GM19239 (cell line): ENCODE results near the gene PLA2G15.

Experiments
- DNase-seq: peaks from one replicate; pipeline ENCODE4 v3.0.0; 2011; ENCODE audit warnings: low spot score; ENCODE audit not compliant: insufficient read length
- FAIRE-seq: peaks from 2 replicates; lab custom pipeline; 2011; peaks lifted over from hg19 to GRCh38; lab: Jason Lieb, UNC

PLA2G15 gene

DNA sequence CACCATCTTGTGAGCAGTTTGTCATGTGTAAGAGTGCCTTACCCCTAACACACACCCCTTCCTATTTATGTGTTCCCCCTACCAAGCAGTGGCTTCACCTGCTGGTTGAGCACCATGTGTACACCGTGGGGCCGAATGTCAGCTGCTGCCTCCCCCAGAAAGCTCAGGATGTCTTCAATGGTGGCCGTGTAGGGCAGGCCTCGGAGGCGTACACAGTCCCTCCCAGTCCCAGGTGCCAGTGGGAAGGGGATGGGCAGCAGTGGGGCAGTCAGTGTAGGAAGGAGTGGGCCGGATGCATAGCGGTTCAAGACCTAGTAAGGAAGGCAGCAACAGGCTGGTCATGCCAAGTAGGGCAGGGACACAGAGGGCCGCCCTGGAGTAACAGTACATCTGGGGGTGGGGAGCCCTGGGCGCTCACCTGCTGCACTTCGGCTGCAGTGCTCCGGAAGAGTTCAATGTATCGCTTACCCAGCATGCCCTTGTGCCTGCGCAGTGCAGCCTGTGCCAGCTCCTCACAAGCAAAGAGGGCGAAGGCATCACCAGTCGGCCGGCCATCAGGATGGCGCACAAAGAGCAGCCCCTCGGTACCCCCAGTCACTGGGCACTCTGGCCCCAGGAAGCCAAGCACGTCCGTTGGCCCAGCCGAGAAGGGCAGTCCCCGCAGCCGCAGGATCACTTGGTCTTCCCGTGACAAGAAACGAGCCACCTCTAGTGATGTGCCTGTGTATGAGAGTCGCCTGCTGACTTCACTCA lies 13.6 kb upstream of the PLA2G15 start:
- FAIRE-seq, result no peak

DNA sequence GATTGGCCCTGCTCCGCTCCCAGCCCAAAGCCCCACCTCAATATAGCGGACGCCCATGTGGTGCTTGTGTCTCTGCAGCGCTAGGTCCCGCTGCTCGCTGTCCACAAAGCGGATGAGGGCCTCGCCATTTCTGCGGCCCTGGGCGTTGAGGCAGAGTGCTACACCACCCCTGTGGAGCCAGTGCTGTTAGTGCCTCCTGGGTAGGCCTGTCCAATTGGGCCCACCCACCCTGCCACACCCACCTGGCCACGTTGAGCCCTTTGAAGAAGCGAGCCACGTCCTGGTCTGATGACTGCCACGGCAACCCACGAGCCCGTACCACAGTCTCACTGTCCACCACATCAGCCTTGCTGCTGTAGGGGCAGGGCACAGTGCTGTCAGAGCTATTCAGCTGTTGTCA lies 12.8 kb upstream of the PLA2G15 start:
- DNase-seq (no peak), FAIRE-seq (no peak)

More for the DNA sequence above, 13.6 kb upstream of the PLA2G15 start:
- DNase-seq, result no peak

DNA sequence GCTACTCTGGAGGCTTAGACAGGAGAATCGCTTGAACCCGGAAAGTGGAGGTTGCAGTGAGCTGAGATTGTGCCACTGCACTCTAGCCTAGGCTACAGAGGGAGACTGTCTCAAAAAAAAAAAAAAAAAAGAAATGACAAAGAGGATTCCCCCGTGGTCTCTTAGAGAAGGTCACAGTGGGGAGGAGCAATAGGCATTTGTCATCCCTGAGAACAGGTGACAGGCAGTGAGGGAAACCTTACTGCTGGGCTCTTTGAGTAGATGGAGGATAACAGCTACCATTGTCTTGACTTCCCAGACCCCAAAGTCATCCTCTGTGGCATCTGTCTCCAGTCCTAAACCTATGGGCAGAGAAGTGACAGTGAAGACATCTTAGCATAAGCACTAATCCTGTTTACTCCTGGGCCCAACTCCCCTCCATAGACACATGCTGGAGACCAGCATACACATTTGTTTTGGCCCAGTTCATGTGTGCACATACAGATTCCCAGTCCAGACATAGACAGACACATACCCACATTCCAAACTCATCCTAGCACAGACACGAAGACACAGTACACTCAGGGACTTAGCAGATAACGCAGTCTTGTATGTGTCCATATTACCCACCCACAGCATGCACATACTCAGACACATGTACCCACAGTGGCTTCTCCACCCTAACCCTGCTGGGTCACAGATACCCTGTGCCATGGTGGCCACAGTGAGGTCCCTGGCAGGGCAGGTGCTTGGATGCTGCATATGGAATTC lies 11.9 kb upstream of the PLA2G15 start:
- FAIRE-seq, result no peak

DNA sequence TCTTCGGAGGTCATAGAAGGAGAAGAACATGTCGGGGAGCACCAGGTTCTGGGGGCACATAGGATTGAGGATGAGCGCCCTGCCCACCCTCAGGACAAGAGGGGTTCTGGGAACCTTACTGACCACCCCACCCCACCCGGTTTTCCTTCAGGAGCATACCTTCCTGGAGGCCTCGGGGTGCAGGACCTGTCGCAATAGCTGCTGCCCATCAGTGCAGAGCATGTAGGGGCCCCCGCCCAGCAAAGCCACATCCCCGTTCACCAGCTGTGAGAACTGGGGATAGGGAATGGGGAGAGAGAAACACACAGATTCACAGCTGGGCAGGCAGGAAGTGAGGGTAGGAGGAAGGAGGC lies 11.4 kb upstream of the PLA2G15 start:
- FAIRE-seq, result no peak
- DNase-seq, result no peak

More for the DNA sequence above, 11.9 kb upstream of the PLA2G15 start:
- no peak for DNase-seq

DNA sequence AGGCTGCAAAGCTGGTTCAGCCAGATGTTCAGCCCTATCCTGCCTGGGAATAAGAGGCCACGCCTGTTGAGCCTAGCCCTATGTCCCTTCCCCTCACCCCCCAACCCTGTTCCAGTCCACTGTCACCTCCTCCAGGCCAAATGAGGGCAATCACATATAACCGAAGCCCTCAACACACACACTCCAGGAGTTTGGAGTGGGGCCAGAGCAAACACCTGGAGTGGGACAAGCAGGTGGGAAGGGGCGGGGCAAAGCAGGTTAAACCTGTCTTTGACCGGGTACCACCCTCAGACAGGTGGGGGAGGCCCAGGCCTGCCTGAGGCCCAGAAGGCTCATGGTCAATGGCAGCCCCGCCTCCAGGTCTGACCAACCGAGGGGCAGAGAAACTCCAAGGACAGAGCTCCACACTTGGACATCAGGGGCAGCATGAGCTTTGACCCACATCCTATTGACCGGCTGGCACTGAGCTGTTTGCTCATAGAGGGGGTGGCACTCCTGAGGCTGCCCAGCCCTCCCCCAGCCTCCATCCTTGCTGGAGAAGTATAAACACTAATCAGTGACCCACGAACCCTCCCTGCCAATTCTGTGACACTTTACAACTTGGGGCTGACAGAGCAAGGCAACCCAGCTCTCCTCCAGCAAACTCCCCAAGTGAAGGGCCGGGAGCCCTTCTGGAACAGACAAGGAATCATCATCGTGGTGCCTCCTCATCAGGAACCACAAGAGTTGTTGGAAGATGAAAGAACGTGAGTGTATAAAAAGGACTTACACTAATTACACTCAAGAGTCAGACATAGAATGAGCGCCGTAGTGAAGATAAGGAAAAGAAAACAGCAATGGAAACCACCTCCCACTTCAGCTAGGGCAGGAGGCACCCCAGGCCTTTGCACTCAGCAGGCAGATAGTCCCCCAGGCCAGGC lies 10.7 kb upstream of the PLA2G15 start:
- FAIRE-seq (no peak), DNase-seq (no peak)

DNA sequence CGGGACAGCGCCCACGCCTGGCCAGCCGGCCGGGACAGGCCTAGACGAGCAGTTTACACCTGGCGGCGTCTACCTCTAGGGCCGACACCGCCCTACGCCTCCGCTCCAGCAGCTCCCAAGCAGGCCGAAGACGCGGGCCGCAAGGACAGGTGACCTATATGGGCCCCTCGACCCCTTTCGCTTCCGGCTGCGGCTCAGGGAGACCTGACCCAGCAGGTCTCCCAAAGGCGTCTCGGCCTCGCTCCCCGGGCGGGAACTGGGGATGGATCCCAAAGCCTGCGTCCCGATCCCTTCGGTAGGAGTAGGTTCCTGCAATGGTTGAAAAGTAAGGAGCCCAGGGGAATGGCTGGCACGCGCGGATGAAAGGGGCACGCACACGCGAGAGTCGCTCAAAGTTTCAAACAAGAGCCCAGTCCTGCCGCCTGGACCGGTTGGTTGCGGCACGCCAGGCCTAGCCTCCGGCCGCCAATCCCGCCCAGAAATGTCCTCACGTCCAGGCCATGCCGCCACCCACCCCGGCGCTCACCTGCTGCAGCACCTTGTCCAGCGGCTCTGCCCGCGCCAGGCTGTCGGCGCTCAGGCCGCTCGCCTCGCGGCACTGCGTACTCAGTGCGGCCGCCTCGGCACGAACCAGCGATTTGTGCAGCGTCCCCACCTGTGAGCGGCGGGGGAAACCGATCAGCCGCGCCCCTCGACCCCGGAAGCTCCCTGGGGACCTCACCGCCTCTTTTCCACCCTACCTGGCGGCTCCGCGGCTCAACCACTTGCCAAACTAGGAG lies 9.9 kb upstream of the PLA2G15 start:
- FAIRE-seq (no peak), DNase-seq (no peak)

DNA sequence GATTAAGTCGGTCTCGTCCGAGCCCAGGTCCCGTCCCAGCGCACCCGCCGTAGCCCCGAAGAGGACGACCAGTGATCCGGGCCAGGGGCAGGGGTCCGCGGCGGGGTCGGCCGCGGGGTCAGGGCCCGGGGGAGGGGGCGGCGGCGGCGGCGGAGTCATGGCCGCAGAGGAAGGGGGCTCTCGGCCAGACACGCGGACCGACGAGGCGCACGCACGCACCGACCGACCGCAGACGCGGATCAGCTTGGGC lies 9.4 kb upstream of the PLA2G15 start, which contains the start of gene ESRP2:
TSS of gene ESRP2 (minus strand) at position 241 of the 250 bp plus-strand sequence. CDS start at position 159, 82 bp downstream.
- no peak for FAIRE-seq

DNA sequence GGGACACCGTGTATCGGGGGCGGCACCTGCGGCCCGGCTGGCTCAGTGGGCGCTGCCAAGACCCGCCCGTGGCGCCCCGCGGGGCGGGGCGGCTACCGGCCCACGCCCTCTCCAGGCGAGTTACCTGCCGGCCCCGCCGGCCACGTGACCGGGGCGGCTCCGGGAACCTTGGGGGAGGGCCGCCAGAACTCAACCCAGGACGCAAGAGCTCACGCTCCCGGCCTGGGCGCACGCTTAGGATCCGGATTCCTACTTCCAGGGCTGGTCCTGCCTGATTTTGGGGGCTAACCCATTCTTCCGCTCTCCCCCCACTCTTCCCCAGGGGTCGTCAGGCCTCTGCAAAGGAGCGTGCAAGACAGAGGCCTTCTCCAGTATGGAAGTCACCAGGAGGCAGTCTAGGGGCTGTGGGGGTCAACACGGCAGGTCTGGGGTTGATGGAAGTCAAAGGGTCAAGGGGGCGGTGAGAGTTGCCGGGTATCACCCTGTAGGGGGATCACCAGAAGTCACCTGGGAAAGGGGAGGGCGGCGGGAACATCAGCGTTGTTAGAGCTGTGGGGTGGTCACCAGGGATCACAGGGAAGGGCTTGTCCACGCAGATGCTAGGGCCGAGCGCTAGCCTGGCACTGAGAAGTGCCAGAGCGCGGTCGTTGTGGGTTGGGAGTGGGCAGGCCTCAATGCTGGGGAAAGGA lies 8.9 kb upstream of the PLA2G15 start:
- FAIRE-seq (peak; percentile 33), DNase-seq (peak; percentile 41)

More for the DNA sequence above, 9.4 kb upstream of the PLA2G15 start, which contains the start of gene ESRP2:
- no peak for DNase-seq

DNA sequence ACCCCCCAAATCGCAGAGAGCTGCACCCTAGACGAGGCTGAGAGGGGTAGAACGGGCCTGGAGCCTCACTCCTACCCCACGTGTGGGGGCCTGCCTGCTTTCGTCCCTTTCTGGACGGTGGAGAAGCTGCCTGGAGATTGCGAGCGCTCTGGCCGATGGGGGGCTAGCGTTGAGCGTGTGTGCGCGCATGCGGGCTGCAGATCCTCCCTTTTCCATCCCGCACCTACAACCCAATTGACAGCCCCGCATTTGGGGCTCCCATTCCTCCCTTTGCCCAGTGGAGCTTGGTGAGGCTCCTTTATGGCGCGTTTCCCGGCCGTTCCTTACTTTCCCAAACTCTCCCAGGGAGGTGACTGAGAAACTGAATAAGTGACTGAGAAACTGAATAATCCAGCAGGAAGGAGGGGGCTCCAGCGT lies 8.3 kb upstream of the PLA2G15 start:
- no peak for FAIRE-seq
- peak; percentile 51 for DNase-seq

DNA sequence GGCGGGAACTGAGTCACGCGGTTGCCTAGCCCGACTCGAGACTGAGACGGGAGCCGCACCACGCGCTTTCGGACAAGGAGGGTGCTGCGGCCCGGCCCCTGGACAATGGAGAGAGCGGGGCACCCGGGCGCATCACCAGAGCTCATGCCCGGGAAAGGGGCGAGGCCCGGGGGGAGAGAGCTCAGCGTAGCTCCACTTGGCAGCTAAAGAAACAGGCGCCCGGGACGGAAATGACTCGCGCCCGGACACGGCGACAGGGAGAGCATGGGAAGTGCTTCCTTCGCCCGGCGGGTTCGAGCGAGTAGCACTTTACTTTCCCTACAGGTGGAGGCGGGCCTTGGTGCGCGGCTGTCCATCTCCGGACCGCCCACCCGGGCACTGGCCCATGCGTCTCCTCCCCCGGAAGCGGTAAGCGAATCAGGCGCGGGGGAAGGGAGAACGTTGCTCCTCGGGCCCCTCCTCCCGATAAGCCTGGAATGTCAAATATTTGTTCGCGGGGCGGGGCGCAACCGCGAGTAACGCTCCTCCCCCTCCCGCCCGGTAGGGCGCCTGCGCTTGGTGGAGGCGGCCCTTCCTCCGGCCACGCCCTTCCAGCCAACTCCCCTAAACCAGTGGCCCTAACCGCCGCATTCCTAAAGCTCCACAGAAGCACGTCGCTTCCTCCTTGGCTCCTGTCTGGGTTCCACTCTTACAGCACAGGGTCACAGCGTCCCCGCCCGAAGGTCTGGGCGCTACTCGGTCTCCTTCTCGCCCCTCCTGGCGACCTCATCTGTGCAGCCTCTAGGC lies 7.7 kb upstream of the PLA2G15 start:
- DNase-seq (peak; percentile 96), FAIRE-seq (peak; percentile 97)

DNA sequence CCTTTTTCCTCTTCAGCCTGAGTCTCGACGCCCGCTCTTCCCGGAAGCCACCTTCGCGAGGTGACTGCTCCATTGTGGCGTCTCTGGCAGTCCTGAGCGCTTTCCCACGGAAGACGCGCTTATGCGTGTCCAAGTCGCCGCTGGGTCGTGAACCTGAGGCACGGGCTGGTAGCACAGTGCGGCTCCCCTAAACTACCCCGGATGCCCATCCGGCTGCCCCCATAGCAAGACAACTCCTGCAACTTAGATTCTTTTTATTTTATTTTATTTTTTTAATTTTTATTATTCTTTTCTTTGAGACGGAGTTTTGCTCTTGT lies 7.2 kb upstream of the PLA2G15 start:
- no peak for FAIRE-seq
- DNase-seq, result no peak

DNA sequence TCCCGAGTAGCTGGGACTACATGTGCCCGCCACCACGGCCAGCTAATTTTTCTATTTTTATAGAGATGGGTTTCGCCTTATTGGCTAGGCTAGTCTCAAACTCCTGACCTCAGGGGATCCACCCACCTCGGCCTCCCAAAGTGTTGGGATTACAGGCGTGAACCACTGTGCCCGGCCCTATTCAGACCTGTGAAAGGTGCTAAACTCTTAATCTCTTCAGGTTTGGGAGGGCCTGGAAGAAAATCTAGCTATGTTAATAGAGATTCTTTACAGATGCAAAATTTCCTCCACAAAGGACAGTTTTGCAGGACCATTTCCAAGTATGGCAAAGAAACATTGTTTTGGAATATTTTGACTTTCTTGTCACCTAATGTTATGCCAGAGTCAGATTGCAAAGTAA lies 3.1 kb upstream of the PLA2G15 start:
- FAIRE-seq (no peak), DNase-seq (no peak)

DNA sequence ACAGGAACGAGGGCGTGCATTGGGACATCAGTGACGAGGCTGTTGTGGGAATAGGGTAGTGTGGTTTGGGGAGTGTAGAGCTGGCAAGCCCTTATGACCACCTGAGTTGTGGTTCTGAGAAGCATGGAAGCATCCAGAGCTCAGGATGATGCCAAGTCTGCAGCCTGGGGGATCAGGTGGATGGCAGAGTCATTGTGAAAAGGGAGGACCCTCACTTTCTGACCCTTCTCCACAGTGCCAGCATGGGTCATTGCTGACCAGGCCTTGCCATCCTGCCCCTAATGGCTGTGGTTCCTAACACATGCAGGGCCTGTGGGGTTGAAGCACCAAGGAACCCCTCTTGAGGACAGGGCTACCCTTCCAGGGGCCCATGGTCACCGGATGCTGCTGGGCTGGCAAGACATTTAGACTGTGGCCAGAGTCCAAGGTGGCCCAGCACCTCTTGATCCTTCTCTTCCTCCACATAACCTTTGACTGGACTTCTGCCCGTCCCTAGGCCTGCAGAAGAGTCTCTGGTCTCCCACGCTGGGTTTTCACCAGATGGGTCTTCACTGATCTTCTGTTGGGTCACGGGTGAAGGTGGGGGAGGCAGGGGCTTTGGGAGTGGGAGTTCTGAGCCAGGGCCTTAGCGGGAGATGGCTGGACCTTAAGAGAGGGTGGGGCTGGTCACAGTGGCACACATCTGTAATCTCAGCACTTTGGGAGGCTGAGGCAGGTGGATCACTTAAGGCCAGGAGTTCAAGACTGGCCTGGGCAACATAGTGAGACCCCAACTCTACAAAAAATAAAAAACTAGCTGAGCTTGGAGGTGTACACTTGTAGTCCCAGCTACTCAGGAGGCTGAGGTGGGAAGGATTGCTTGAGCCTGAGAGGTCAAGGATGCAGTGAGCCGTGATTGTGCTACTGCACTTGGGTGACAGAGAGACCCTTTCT lies 2.0 kb upstream of the PLA2G15 start:
- DNase-seq (no peak), FAIRE-seq (no peak)

DNA sequence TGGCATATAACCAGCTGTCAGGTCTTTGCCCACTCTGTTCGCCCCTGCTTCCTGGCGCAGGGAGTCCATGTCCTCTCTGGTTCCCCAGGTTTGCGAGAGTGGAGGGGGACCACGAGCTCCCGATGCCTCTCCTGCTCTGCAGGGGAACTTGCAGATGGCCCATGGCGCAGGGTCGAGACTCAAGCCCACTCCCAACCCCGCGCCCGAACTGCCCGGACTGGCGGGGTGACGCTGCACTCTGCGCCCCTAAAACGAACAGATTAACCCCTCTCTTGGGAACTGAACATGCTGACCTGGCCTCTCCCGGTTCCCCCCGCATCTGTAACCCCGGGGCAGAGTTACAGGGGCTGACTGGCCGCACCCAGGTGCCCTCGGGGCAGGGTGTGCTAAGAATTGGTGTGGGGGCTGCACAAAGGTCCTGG lies 681 bp upstream of the PLA2G15 start:
- FAIRE-seq (no peak), DNase-seq (no peak)

DNA sequence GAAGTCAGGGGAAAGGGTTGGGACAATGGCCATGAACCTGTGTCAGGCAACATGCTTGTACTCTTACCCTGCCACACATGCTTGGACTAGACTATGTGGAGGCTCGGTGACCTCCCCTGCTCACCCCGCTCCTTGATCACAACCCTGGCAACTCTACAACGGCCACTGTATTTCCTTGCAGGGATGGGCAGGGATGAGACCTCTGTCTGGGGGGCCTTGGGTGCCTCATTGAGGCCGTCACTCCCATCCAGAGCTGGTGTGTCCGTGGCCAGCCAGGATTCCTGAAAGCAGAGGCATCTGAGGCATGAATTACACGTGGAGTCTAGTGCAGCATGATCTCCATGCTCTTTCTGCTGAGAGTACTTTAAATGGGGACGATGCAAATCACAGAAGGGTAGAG lies 948 bp downstream of the PLA2G15 start:
- FAIRE-seq, result no peak
- no peak for DNase-seq

DNA sequence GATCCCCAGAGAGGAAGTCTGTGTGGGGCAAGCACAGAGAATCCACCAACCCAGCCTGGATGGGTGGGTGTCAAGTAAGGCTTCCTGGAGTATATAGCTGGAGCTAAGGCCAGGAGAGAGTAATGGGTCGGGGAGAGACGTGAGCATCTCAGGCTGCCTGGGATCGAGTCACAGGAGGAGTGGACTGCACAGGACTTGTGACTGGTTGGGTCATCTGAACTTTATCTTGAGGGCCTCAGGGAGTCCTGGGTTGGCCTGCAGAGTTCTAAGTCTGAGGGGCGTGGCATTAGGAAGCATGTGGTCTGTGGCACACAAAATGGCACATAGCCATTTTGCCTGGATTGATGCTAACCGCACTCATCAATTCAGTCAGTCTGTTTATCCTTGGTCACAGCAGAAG lies 1.5 kb downstream of the PLA2G15 start:
- DNase-seq (no peak), FAIRE-seq (no peak)

DNA sequence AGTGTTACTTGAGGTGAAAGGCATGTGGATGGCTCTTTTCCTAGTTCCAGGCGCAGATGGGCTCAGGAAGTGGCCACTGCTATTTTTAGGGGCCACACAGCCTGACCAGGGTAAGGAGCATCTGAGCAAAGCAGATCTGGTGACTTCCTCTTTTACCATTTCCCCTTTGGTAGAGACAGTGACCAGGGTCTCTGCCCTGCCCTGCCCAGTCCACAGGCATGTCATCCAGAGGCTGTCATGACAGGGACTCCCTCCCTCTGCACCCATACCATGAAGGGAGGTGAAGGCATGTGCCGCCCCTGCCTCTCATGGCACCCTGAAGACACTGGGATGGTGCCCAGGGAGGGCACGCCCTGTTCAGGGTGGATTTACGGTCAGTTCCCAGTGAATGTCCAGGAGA lies 2.2 kb downstream of the PLA2G15 start:
- DNase-seq (no peak), FAIRE-seq (no peak)

DNA sequence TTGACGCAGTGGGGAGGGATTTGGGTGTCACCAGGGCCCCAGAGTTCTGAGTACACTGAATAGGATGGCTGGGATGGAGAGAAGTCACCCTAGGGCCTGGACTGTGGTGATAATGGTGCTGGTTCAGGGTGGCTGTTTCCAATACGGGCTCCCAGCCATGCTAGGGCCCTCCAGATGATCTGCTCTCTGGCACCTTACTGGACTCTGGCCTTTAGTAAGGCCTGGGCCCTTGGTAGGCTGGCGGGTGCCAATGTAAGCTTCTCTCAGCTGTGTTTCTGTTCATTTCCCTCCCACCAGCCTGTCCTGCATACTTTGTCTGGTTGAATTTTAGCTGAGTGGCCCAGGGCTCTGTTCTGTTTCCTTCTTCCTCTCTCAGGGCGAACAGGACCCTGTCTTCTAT lies 2.8 kb downstream of the PLA2G15 start:
- FAIRE-seq (no peak), DNase-seq (no peak)
